Ectodermal cell (in vitro differentiated cells): Measurements from ENCODE around the gene HMGXB4. TPM values are rescaled to one million over a fixed set of nuclear protein-coding genes. Genes with fewer than 3 reads are reported as not detected.
A peak's percentile ranks its signal among the peaks of the same experiment; 100 is the strongest.

ENCODE experiments used
- H3K27ac ChIP-seq: 2 replicates; pipeline ENCODE4 v1.7.0; 2013; ENCODE audit warnings: mild to moderate bottlenecking, low read depth, low read length; ENCODE audit not compliant: insufficient read depth, poor library complexity, severe bottlenecking
- H3K27me3 ChIP-seq: 2 replicates; pipeline ENCODE4 v1.7.0; 2013; ENCODE audit warnings: mild to moderate bottlenecking, low read length; ENCODE audit not compliant: insufficient read depth, control insufficient read depth, poor library complexity, severe bottlenecking
- H3K36me3 ChIP-seq: one replicate; pipeline ENCODE4 v1.7.0; 2013; ENCODE audit warnings: low read length; ENCODE audit not compliant: control insufficient read depth, insufficient read depth
- H3K4me1 ChIP-seq: one replicate; pipeline ENCODE4 v1.7.0; 2013; ENCODE audit warnings: low read length; ENCODE audit not compliant: control insufficient read depth, insufficient read depth
- H3K4me3 ChIP-seq: 2 replicates; pipeline ENCODE4 v1.7.0; 2013; ENCODE audit warnings: low read depth, low read length, control low read depth; ENCODE audit not compliant: insufficient read depth
- H3K9me3 ChIP-seq: 2 replicates; pipeline ENCODE4 v1.7.0; 2013; ENCODE audit warnings: mild to moderate bottlenecking, low read length, moderate library complexity; ENCODE audit not compliant: control insufficient read depth
- WGBS, 2 experiments: methylation state at CpG; one replicate each; pipeline ENCODE4 v1.1.7; 2013; ENCODE audit warnings: missing lambda C conversion rate in 2 of 2; 5-methylcytosine and 5-hydroxymethylcytosine counted together
- polyA plus RNA-seq, 4 experiments: library from polyadenylated mRNA; stranded (reverse); fragments of 50-300 nt; gene quantifications; one replicate each; pipeline ENCODE4 v1.2.3, GENCODE V29; 2013

The HMGXB4 gene, protein sequence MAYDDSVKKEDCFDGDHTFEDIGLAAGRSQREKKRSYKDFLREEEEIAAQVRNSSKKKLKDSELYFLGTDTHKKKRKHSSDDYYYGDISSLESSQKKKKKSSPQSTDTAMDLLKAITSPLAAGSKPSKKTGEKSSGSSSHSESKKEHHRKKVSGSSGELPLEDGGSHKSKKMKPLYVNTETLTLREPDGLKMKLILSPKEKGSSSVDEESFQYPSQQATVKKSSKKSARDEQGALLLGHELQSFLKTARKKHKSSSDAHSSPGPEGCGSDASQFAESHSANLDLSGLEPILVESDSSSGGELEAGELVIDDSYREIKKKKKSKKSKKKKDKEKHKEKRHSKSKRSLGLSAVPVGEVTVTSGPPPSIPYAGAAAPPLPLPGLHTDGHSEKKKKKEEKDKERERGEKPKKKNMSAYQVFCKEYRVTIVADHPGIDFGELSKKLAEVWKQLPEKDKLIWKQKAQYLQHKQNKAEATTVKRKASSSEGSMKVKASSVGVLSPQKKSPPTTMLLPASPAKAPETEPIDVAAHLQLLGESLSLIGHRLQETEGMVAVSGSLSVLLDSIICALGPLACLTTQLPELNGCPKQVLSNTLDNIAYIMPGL
- 80.4 TPM for polyA plus RNA-seq (2013, experiment 1 of 4)
- polyA plus RNA-seq (2013, experiment 2 of 4) = 66.9 TPM
- polyA plus RNA-seq (2013, experiment 3 of 4) = 56.9 TPM
- polyA plus RNA-seq (2013, experiment 4 of 4) = 59.5 TPM

DNA sequence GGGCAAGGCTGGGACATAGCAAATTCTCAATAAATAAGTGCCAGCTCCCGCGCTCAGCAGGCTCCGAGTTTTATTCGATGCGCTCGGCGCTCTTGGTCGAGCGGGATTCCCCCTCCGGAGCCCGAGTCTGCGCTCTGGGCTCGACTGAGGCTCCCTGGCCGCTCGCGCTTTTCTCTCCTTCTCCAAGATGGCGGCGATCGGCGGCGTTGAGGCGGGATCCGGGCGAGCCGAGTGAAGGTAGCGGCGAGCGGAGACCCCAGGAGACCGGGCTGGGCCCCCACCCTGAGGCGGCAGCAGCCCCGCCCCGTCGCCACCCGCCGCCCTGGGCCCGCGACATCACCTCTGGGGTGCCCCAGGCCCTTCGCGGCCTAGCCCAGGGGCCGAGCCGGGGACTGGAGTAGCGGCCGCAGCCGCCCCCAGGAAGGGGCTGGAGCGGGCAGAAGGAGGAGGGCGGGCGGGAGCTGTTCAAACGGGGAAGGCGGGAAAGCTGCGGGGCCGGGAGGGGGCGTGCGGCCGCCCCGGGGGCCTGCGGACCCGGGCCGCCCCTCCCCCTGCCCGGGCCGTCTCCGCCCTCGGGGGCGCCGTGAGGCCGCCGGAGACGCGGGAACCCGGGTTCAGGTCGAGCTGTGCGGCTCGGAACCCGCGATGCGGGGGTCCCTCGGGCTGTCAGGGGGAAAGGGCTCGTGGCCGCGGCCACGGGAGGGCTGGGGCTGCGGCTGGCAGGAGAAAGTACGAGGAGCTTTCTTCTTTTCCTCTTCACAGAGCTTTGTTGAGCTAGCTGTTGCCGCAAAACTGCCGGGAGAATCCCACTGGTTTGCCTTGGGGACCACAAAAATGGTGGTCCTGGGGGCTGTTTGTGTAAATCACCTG lies at the start of gene HMGXB4:
HMGXB4 (plus strand) TSS at position 173 of the 870 bp plus-strand sequence. CDS start 4,898 bp downstream, outside the sequence.
- no peaks in the 10 kb centered on the region for H3K9me3 ChIP-seq
- H3K27ac ChIP-seq = peak within 1 kb of the TSS; percentile 79
- no peaks in the 10 kb centered on the region for H3K27me3 ChIP-seq
- H3K36me3 ChIP-seq = peaks cover 6% of the 10 kb centered on the region
- 0 to 1% methylated on average over 84 of the region's 84 CpGs for WGBS, 2 experiments
- peak within 1 kb of the TSS; percentile 68 for H3K4me3 ChIP-seq
- no peaks in the 10 kb centered on the region for H3K4me1 ChIP-seq

DNA sequence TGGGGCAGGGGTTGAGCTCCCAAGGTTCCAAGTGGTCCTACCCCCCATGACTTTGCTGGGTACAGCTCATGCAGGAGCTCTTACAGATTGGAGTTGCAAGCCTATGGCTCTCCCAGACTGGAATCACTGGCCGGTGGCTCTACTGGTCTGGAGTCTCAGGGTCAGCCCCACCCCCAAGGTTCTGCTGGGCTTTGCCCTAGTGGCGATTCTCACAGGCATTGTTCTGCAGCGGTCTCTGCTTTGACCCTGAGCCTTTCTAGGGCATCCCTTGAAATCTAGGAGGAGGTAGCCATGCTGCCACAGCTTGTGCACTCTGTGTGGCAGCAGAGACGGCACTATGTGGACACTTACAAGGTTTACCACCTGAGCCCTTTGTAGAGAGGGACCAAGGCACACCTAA lies 49.3 kb upstream of the HMGXB4 start:
- H3K27me3 ChIP-seq = no peaks in the 10 kb centered on the region
- no peaks in the 10 kb centered on the region for H3K9me3 ChIP-seq
- no peaks in the 10 kb centered on the region for H3K36me3 ChIP-seq
- 87 to 88% methylated on average over 4 of the region's 4 CpGs for WGBS, 2 experiments
- peaks cover 11% of the 10 kb centered on the region for H3K4me1 ChIP-seq
- no peak overlapping the region for H3K27ac ChIP-seq
- H3K4me3 ChIP-seq = no peak overlapping the region

DNA sequence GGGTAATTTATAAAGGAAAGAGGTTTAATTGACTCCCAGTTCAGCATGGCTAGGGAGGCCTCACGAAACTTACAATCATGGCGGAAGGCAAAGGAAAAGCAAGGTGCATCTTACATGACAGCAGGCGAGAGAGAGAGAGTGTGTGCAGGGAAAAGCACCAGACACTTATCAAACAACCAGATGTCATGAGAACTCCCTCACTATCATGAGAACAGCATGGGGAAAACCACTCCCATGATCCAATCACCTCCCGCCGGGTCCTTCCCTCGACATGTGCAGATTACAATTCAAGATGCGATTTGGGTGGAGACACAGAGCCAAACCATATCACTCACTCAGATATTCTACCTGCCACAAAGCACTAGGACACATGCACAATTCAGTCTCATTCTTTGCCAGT lies 48.1 kb upstream of the HMGXB4 start:
- 89 to 93% methylated on average over 7 of the region's 7 CpGs for WGBS, 2 experiments
- Histone ChIP-seq H3K4me3 (no peak overlapping the region), H3K4me1 (peaks cover 11% of the 10 kb centered on the region), H3K9me3 (no peaks in the 10 kb centered on the region), H3K27ac (no peak overlapping the region), H3K27me3 (no peaks in the 10 kb centered on the region), H3K36me3 (no peaks in the 10 kb centered on the region)

DNA sequence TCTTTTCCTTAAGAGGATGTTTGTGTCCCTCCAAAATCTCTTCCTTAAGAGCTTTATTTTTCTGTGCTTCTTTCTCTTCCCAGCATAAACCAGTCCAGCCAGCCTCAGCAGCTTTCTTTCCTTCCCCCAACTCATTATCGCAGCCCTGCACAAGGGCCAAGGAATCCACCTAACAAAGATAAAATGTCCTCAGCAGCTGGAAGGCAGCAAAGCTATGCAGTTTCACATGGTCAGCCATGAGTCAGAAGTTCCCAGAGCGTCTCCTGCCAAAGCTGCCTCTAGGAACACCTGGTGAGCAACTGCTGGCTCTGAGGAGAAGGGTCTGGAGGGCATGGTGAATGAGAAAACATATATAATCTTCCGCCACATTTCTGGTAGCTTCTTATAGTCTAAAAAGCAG lies 45.3 kb upstream of the HMGXB4 start:
- H3K4me3 ChIP-seq = no peak overlapping the region
- H3K27ac ChIP-seq = no peak overlapping the region
- 80 to 82% methylated on average over 3 of the region's 3 CpGs for WGBS, 2 experiments
- H3K4me1 ChIP-seq = peaks cover 5% of the 10 kb centered on the region
- no peaks in the 10 kb centered on the region for H3K9me3 ChIP-seq
- no peaks in the 10 kb centered on the region for H3K36me3 ChIP-seq
- no peaks in the 10 kb centered on the region for H3K27me3 ChIP-seq

DNA sequence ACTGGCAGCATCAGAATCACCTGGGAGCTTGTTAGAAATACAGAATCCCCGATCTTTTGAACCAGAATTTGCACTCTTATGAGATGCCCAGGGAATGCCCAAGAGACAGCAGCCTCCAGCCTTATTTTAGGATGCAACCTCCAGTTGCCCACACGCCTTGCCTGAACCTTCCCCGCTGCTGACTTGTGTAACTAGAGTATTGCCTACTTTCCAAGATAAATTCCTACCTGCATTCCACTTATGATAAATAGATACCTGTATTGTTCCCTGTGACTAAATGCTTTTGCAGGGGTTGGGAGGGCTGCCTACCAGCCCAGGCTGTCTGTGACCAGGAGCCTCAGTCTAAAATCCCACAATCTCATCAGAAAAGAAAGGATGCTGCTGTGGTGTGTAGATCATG lies 44.3 kb upstream of the HMGXB4 start:
- H3K4me3 ChIP-seq = no peak overlapping the region
- no peak overlapping the region for H3K27ac ChIP-seq
- H3K4me1 ChIP-seq = peaks cover 5% of the 10 kb centered on the region
- H3K27me3 ChIP-seq = no peaks in the 10 kb centered on the region
- 96 to 97% methylated on average over 3 of the region's 3 CpGs for WGBS, 2 experiments
- H3K9me3 ChIP-seq = no peaks in the 10 kb centered on the region
- no peaks in the 10 kb centered on the region for H3K36me3 ChIP-seq

DNA sequence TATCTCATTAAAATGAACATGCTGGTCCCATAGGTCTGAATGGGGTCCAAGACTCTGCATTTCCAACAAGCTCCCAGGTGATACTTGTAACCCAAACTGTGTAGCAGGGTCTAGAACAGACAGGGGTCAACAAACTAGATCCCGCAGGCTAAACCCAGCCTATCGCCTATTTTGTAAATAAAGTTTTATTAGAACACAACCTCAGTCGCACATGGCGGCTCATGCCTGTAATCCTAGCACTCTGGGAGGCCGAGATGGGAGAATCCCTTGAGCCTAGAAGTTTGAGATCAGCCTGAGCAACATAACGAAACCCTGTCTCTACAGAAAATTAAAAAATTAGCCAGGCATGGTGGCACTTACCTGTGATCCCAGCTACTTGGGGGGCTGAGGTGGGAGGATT lies 42.3 kb upstream of the HMGXB4 start:
- Histone ChIP-seq H3K27me3 (no peaks in the 10 kb centered on the region), H3K36me3 (no peaks in the 10 kb centered on the region), H3K27ac (no peak overlapping the region), H3K4me3 (no peak overlapping the region), H3K4me1 (no peaks in the 10 kb centered on the region), H3K9me3 (no peaks in the 10 kb centered on the region)
- WGBS, 2 experiments = 95 to 96% methylated on average over 6 of the region's 6 CpGs

DNA sequence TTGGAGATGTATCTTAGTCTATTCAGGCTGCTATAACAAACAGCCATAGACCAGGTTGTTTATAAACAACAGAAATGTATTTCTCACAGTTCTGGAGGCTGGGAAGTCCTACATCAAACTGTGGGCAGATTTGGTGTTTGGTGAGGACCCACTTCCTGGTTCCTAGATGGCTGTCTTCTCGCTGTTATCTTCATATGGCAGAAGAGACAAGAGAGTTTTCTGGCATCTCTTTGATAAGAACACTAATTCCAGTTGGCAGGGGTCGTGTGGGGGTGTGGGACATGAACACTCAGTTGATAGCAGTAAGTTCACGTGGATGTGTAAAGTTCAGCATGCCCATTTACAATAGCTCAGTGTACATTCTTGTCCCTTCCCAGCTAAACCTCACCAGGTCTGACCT lies 41.3 kb upstream of the HMGXB4 start:
- Histone ChIP-seq H3K4me3 (no peak overlapping the region), H3K9me3 (no peaks in the 10 kb centered on the region), H3K4me1 (no peaks in the 10 kb centered on the region), H3K27me3 (no peaks in the 10 kb centered on the region), H3K27ac (no peak overlapping the region), H3K36me3 (no peaks in the 10 kb centered on the region)
- 84 to 91% methylated on average over 3 of the region's 3 CpGs for WGBS, 2 experiments

DNA sequence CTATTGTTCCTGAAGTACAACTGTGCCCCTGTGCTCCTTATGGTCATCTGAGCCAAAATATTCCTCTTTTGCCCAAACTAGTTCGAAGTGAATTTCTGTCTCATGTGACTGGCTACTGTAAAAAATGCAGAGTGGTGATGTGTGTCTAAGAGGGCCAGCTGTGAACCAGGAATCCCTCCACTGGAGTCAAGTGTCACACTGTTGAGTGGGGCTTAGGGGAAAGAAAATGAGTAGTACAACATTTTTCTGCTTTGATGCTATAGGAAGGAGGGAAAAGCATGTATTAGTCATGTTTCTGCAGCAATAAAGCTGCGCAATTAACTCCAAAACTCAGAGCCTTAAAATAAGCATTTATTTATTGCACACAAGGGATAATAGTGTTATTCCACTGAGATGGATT lies 39.8 kb upstream of the HMGXB4 start:
- H3K4me1 ChIP-seq = no peaks in the 10 kb centered on the region
- no peak overlapping the region for H3K27ac ChIP-seq
- no peaks in the 10 kb centered on the region for H3K9me3 ChIP-seq
- H3K4me3 ChIP-seq = no peak overlapping the region
- no peaks in the 10 kb centered on the region for H3K36me3 ChIP-seq
- 92 to 94% methylated on average over 1 to 2 of the region's 2 CpGs for WGBS, 2 experiments
- no peaks in the 10 kb centered on the region for H3K27me3 ChIP-seq

DNA sequence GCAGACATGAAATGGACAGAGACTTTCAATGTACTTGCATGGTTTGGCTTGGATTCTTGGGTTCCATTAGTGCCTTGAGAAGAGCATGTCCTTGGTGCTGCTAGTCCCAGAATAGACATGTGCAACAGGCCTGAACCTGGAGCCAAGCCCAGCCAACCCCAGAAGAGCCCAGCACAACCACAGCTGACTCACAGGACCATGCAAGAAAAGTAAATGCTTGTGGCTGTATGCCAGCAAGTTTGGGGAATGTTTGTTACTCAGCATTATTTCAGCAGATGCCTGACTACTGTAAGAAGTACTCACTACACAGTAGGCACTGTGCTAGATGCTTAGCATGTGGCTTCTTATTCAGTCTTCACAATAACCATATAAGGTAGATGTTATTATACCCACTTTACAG lies 39.2 kb upstream of the HMGXB4 start:
- H3K4me3 ChIP-seq = no peak overlapping the region
- H3K27ac ChIP-seq = no peak overlapping the region
- H3K9me3 ChIP-seq = no peaks in the 10 kb centered on the region
- no peaks in the 10 kb centered on the region for H3K4me1 ChIP-seq
- no peaks in the 10 kb centered on the region for H3K27me3 ChIP-seq
- H3K36me3 ChIP-seq = no peaks in the 10 kb centered on the region

DNA sequence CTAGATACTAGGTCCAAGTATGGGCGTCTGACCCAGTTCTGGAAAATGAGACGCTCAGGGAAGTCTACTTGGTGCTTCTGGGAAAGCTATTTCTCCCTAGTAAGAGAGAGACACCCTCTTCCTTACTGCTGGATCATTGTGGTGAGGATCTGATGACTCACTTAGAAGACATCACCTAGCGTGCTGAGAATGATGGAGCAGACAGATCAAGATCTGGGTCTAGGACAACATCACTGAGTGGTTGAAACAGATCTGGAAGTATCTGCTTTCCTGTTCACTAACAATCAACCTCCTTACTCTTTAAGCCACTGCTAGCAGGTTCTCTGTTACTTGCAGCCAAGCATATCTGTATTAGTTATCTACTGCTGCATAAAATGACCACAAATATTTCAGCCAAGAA lies 38.3 kb upstream of the HMGXB4 start:
- no peaks in the 10 kb centered on the region for H3K27me3 ChIP-seq
- no peak overlapping the region for H3K4me3 ChIP-seq
- no peaks in the 10 kb centered on the region for H3K36me3 ChIP-seq
- H3K27ac ChIP-seq = no peak overlapping the region
- H3K9me3 ChIP-seq = no peaks in the 10 kb centered on the region
- WGBS, 2 experiments = 91% methylated on average over 3 of the region's 3 CpGs
- no peaks in the 10 kb centered on the region for H3K4me1 ChIP-seq
